GM19035 (cell line): ENCODE data around the gene TNRC6B.

Experiments
- ATAC-seq: cut with Tn5 transposase; IDR thresholded peaks from one replicate; pipeline ENCODE4 v1.9.1; 2021; ENCODE audit not compliant: unreplicated experiment

Gene TNRC6B

DNA sequence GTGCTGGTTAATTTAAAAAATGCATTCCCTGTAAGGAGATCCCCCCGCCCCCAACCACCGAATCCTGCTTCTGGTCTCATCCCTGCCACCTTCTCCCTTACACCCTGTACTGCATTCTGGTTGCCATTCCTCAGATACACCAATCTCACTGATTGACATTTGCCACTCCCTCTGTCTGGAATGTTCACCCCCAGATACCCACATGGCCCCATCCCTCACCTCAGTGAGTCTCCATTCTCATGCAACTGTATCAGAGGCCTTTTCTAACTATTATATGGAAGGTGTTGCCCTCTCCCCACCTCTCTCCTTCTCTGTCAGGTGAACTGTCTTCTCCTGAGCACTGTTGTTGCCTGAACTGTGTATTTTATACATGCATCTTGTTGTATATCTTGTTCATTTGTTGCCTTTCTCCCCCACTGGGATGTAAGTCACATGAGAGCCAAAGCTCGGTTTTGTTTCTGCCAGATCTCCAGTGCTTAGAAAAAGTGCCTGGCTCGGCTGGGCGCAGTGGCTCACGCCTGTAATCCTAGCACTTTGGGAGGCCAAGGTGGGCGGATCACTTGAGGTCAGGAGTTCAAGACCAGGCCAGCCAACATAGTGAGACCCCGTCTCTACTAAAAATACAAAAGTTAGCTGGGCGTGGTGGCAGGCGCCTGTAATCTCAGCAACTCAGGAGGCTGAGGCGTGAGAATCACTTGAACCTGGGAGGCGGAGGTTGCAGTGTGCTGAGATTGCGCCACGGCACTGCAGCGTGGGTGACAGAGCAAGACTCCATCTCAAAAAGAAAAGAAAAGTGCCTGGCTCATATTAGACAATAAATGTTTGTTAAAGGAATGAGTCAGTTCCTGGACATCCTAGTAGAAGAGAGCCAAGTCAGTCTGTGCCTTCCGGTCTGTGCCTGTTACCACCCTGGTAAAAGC, 61.0 kb downstream of the TNRC6B start:
- ATAC-seq: no peak

- no peak for ATAC-seq
Measured at GRCh38 chr22:40239345-40239683, 61.6 kb downstream of the TNRC6B start.

DNA sequence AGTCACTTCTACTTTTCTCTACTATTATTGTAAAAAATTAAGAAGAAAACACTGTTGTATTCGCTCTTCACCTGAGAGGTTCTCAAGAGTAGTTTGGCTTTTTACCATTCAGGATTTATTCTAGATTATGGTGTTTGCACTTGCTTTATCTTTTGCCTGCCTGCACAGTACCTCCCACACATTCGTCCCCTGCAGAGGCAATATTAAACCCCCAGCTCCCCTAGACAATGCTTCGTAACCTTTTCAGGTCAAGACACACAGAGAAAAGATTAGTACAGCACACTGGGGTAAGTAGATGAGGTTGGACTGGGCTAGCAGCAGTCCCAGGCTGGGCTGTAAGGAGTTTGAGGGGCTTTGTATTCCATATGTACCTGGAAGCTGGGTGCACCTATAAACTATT, 62.4 kb downstream of the TNRC6B start:
- no peak for ATAC-seq

DNA sequence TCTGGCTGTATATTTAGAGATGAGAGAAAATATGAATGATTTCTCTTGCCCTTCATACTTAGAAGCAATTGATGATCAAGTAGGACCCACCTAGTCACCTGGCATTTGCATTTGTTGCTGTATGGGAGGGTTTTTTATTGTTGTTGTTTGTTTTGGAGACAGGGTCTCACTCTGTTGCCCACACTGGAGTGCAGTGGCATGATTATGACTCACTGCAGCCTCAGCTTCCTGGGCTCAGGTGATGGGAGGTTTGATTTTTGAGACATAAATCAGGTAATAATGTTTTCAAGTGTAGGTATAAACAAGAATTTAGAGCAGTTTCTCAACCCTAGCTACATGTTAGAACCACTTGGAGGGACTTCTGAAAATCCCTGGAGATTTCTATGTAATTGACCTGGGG, 63.0 kb downstream of the TNRC6B start:
- ATAC-seq: no peak

- no peak for ATAC-seq
Measured at GRCh38 chr22:40241200-40241763, 63.6 kb downstream of the TNRC6B start.

GRCh38 chr22:40243891-40244290, 66.2 kb downstream of the TNRC6B start:
- ATAC-seq: no peak

GRCh38 chr22:40244586-40244985, 66.9 kb downstream of the TNRC6B start:
- no peak for ATAC-seq

DNA sequence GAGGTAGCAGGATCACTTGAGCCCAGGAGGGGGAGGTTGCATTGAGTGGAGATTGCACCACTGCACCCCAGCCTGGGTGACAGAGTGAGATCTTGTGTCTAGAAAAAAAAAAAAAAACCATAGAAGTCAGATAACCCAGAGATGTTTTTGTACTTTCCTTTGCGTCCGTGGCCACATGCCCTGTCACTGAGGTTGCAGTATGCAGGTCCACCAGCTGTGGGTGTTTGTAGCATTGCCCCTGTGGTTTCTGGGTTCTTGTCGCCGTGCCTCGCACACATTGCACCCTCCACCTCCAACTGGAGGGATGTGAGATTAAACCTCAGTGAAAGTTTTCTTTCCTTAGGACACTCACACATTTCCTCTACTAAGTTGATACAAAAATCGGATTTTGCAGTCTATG, 70.3 kb downstream of the TNRC6B start:
- no peak for ATAC-seq

DNA sequence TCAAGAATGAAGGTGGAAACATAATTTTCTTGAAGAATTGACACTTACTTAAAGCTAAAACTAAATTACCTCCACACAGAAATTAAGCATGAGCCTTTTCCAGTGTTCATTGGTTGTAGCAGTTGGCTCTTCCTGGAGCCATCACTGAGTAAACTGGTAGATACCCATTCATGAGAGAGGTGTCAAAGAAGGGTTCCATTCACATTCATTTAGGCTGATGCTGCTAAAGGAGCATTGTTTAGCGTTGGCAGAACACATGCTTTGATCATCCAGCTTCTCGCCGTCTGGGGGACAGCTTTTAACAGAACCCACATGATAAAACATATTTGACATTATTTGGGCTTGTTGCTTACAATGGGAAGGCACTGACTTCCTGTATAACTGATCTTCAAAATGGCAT, 71.6 kb downstream of the TNRC6B start:
- ATAC-seq: no peak

- ATAC-seq: no peak
Measured at GRCh38 chr22:40250608-40251007, 72.9 kb downstream of the TNRC6B start.

- no peak for ATAC-seq
Measured at GRCh38 chr22:40251106-40251505, 73.4 kb downstream of the TNRC6B start.

GRCh38 chr22:40252146-40252545, 74.4 kb downstream of the TNRC6B start:
- ATAC-seq: no peak

- no peak for ATAC-seq
Measured at GRCh38 chr22:40256516-40256915, 78.8 kb downstream of the TNRC6B start.

- no peak for ATAC-seq
Measured at GRCh38 chr22:40258017-40258416, 80.3 kb downstream of the TNRC6B start.

DNA sequence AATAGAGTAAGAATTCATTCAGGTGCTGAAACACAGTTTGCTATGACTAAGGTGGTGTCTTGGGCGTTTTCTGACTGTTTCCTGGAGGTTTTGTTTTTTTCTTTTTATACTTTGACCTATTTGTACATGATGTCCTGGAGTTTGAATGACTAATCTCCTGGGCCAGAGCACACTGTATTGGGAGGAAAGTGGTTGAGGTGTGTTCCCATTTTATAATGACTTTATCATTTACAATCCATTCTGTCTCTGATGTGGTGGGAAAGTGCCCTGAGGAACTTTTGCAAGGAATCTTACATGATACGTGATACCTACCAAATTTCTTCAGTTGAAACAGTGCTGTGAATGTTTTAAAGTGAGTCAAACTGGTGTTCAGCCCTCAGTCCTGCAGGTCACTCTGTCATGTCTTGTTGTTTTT, 80.8 kb downstream of the TNRC6B start:
- ATAC-seq: no peak

GRCh38 chr22:40261783-40262182, 84.1 kb downstream of the TNRC6B start:
- no peak for ATAC-seq

GRCh38 chr22:40263191-40263590, 85.5 kb downstream of the TNRC6B start:
- ATAC-seq: no peak

GRCh38 chr22:40265783-40266182, 88.1 kb downstream of the TNRC6B start:
- ATAC-seq: no peak

DNA sequence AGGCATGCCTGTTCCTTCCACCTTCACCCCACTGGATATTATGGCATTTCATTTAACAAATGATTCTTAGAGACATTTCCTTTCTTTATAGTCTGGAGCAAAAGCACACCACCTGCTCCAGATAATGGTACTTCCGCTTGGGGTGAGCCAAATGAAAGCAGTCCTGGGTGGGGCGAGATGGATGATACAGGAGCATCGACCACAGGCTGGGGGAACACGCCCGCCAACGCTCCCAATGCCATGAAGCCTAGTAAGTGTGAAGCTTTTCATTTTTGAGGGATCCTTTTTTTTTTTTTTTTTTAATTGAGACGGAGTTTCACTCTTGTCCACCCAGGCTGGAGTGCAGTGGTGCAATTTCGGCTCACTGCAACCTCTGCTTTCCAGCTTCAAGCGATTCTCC, 92.3 kb downstream of the TNRC6B start:
- ATAC-seq: no peak

- no peak for ATAC-seq
Measured at GRCh38 chr22:40270748-40271373, 93.1 kb downstream of the TNRC6B start.

DNA sequence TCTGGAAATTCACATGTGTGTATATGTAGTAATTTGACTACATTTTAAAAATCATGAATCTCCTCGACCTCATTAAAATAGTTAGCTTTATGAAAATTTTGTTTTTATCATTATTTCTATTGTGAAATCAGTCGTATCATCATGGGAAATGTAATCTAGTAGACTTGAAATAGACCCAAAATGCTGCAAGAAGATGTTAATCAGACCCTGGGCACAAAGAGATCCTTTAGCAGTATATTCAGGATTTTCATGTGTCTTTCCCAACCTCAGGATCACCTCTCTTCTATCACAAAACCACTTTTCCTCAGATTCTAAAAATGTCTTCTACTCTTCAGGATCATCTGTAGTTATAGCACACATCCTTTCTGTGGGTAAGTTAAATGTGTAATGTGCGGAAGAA, 93.7 kb downstream of the TNRC6B start:
- no peak for ATAC-seq

- no peak for ATAC-seq
Measured at GRCh38 chr22:40273319-40273718, 95.6 kb downstream of the TNRC6B start.
